Measurements from ENCODE around the gene KLHDC3. TPM values are rescaled to one million over a fixed set of nuclear protein-coding genes. Genes with fewer than 3 reads are reported as not detected.

KLHDC3 gene
- total and polyA plus RNA-seq, 9 of the 15 experiments (the other 6 are each of a cell fraction or from before 2014, with no cell fraction given): 4.5 to 171 (median 107) TPM

DNA sequence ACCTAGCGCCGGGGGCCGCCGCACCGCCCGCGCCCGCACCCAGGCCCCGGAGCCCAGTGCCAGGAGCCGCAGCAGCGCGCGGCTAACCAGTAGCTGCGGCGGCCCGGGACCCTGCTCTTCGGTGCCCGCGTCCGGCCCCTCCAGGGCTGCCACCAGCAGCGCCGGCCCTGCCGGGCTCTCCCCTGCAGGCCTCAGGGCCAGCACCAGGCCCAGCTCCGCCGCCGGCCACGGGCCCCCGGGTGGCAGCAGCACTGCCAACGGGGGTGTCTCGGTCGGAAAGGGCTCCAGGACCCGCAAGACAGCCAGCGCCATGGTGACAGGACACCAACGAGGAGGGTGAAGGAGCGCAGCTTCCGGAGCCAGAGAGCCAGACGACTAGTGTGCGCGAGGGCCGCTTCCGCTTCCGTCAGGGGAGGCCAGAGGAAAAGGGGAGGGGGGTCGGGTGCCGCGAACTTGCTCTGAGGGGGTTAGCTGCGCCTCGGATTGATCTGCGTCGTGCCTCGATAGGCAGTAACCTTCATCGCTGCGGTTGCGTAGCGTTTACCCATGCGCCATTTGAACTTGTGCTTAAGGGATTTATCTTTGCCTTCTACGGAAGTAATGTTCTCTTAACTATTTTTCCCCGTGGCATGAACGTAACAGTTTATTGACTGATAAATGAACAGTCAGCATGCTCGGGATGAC lies 35.1 kb upstream of the KLHDC3 start, which contains the start of gene PEX6 (continued):
- TF ChIP-seq ZSCAN32 (CRISPR knock-in tag; IDR thresholded peaks at IDR 0.05) (no peak), CEBPB (tag; IDR thresholded peaks at IDR 0.05) (0 out of 2 replicates have a peak, but pooled peaks have one; percentile 9), XRCC4 (IDR thresholded peaks at IDR 0.05; ENCODE audit: extremely low read depth, insufficient read depth, insufficient read length) (no peak), CTBP1 (IDR thresholded peaks at IDR 0.05; ENCODE audit: borderline replicate concordance) (no peak; the same call in none of the 2 replicates), SNRNP70 (optimal IDR thresholded peaks at IDR 0.05; ENCODE audit: low read depth, low read length) (no peak), MAFK (IDR thresholded peaks at IDR 0.05; ENCODE audit: low read length) (peak; percentile 19; the same call in 1 of the 2 replicates), POLR2A (conservative IDR thresholded peaks at IDR 0.05) (peak; percentile 97), MCM7 (IDR thresholded peaks at IDR 0.05) (no peak), MYBL2 (IDR thresholded peaks at IDR 0.05; ENCODE audit: low read depth) (no peak; the same call in 1 of the 2 replicates), MYBL2 (CRISPR knock-in tag; IDR thresholded peaks at IDR 0.05; ENCODE audit: borderline replicate concordance) (no peak), ZNF146 (CRISPR knock-in tag; IDR thresholded peaks at IDR 0.05; ENCODE audit: unreplicated experiment) (no peak), ZBTB7A (IDR thresholded peaks at IDR 0.05; ENCODE audit: borderline replicate concordance, control insufficient read depth, low read depth, low read length) (peak; percentile 86; the same call in 1 of the 2 replicates), RB1 (IDR thresholded peaks at IDR 0.05; ENCODE audit: low read depth) (0 out of 2 replicates have a peak, but pooled peaks have one; percentile 49), IFI16 (CRISPR knock-in tag; IDR thresholded peaks at IDR 0.05) (no peak), POU5F1 (IDR thresholded peaks at IDR 0.05; ENCODE audit: borderline replicate concordance, low read depth, low read length, partially characterized antibody) (no peak), FOXM1 (IDR thresholded peaks at IDR 0.05; ENCODE audit: low read depth) (peak; percentile 45; the same call in 1 of the 2 replicates), FOXM1 (CRISPR knock-in tag; IDR thresholded peaks at IDR 0.05; ENCODE audit: low read depth) (peak; percentile 51; the same call in 1 of the 2 replicates), U2AF2 (optimal IDR thresholded peaks at IDR 0.05; ENCODE audit: low read depth, low read length) (no peak), ZNF324 (CRISPR knock-in tag; IDR thresholded peaks at IDR 0.05) (no peak), ZNF133 (CRISPR knock-in tag; IDR thresholded peaks at IDR 0.05) (no peak), TSC22D4 (tag; IDR thresholded peaks at IDR 0.05) (no peak)
- TF ChIP-seq, protein P1, sequence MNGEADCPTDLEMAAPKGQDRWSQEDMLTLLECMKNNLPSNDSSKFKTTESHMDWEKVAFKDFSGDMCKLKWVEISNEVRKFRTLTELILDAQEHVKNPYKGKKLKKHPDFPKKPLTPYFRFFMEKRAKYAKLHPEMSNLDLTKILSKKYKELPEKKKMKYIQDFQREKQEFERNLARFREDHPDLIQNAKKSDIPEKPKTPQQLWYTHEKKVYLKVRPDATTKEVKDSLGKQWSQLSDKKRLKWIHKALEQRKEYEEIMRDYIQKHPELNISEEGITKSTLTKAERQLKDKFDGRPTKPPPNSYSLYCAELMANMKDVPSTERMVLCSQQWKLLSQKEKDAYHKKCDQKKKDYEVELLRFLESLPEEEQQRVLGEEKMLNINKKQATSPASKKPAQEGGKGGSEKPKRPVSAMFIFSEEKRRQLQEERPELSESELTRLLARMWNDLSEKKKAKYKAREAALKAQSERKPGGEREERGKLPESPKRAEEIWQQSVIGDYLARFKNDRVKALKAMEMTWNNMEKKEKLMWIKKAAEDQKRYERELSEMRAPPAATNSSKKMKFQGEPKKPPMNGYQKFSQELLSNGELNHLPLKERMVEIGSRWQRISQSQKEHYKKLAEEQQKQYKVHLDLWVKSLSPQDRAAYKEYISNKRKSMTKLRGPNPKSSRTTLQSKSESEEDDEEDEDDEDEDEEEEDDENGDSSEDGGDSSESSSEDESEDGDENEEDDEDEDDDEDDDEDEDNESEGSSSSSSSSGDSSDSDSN (IDR thresholded peaks at IDR 0.05; ENCODE audit: borderline replicate concordance in 1 of 2, low read depth in 2 of 2, low read length in 2 of 2): peak; percentile 70 to 79; a peak in 2 of 4 replicates
- TF ChIP-seq, protein P2, sequence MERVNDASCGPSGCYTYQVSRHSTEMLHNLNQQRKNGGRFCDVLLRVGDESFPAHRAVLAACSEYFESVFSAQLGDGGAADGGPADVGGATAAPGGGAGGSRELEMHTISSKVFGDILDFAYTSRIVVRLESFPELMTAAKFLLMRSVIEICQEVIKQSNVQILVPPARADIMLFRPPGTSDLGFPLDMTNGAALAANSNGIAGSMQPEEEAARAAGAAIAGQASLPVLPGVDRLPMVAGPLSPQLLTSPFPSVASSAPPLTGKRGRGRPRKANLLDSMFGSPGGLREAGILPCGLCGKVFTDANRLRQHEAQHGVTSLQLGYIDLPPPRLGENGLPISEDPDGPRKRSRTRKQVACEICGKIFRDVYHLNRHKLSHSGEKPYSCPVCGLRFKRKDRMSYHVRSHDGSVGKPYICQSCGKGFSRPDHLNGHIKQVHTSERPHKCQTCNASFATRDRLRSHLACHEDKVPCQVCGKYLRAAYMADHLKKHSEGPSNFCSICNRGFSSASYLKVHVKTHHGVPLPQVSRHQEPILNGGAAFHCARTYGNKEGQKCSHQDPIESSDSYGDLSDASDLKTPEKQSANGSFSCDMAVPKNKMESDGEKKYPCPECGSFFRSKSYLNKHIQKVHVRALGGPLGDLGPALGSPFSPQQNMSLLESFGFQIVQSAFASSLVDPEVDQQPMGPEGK (CRISPR knock-in tag; IDR thresholded peaks at IDR 0.05; ENCODE audit: borderline replicate concordance): no peak
